Fibroblast of lung (primary cell): Measurements from ENCODE around the gene MAN1A1. TPM values are rescaled to one million over a fixed set of nuclear protein-coding genes. Genes with fewer than 3 reads are reported as not detected.

Experiments used
- DNase-seq, 2 donors: peaks; one replicate each; pipeline versions ENCODE4 v3.0.0 to v3.0.0-alpha.2; 2010; ENCODE audit warnings: low read depth in 2 of 2
- H2AFZ ChIP-seq: 2 replicates; pipeline ENCODE4 v1.5.1; 2012; ENCODE audit warnings: low read length, control low read depth, inconsistent platforms
- H3K27ac ChIP-seq: 2 replicates; pipeline ENCODE4 v1.5.1; 2011; ENCODE audit warnings: low read length, control low read depth; ENCODE audit not compliant: insufficient read depth
- H3K27me3 ChIP-seq: 2 replicates; pipeline ENCODE4 v1.5.1; 2011; ENCODE audit warnings: mild to moderate bottlenecking, low read length; ENCODE audit not compliant: control insufficient read depth, insufficient read depth
- H3K36me3 ChIP-seq: 2 replicates; pipeline ENCODE4 v1.5.1; 2011; ENCODE audit warnings: low read length; ENCODE audit not compliant: control insufficient read depth, insufficient read depth
- H3K4me1 ChIP-seq: 2 replicates; pipeline ENCODE4 v1.5.1; 2011; ENCODE audit warnings: low read length; ENCODE audit not compliant: control insufficient read depth, insufficient read depth; ENCODE audit errors: extremely low read depth
- H3K4me2 ChIP-seq: 2 replicates; pipeline ENCODE4 v1.5.1; 2011; ENCODE audit warnings: low read length, control low read depth; ENCODE audit not compliant: insufficient read depth; ENCODE audit errors: extremely low read depth
- H3K4me3 ChIP-seq, 4 experiments: fragments of 200-600 bp in 1 of 4; sonication (generic) in 1 of 4; replicated peaks in 1 of 4; 2 replicates each; pipeline ENCODE4 v1.5.1; 2011 to 2016; ENCODE audit warnings: low read length in 4 of 4, low read depth in 3 of 4, mild to moderate bottlenecking in 3 of 4, control low read depth in 2 of 4, inconsistent platforms in 1 of 4, mixed read lengths in 1 of 4; ENCODE audit not compliant: insufficient read depth in 1 of 4; ENCODE audit errors: control extremely low read depth in 1 of 4
- H3K79me2 ChIP-seq: 2 replicates; pipeline ENCODE4 v1.5.1; 2012; ENCODE audit warnings: mild to moderate bottlenecking, low read length, inconsistent platforms; ENCODE audit not compliant: control insufficient read depth, insufficient read depth
- H3K9ac ChIP-seq: 2 replicates; pipeline ENCODE4 v1.5.1; 2011; ENCODE audit warnings: mild to moderate bottlenecking, low read length, control low read depth; ENCODE audit not compliant: insufficient read depth
- H3K9me3 ChIP-seq: 2 replicates; pipeline ENCODE4 v1.5.1; 2012; ENCODE audit warnings: low read depth, low read length; ENCODE audit not compliant: control insufficient read depth, insufficient read depth
- H4K20me1 ChIP-seq: 2 replicates; pipeline ENCODE4 v1.5.1; 2011; ENCODE audit warnings: low read length; ENCODE audit not compliant: control insufficient read depth, insufficient read depth; ENCODE audit errors: extremely low read depth
- EZH2 ChIP-seq: IDR thresholded peaks from 2 replicates; pipeline ENCODE4 v1.5.1; 2012; ENCODE audit warnings: low read length, control low read depth, mild to moderate bottlenecking; ENCODE audit errors: missing control alignments
- polyA plus RNA-seq, 2 donors: library from polyadenylated mRNA; depleted of rRNA in 1 of 2; stranded (reverse) in 1 of 2; unstranded in 1 of 2; fragments of >200 nt; gene quantifications; 2 replicates each; pipeline ENCODE4 v1.2.1, GENCODE V29; 2011 to 2012; ENCODE audit warnings: missing spikeins in 1 of 2
- total RNA-seq: library from RNA; depleted of rRNA; stranded (reverse); fragments of >200 nt; gene quantifications from 2 replicates; pipeline ENCODE4 v1.2.1, GENCODE V29; 2014
- TF ChIP-seq, protein P1 (sequence below), 2 donors: IDR thresholded peaks in 1 of 2; conservative IDR thresholded peaks in 1 of 2; 1 replicate in 1 of 2; 2 replicates in 1 of 2; pipeline ENCODE4 v1.5.1; 2011 to 2012; ENCODE audit warnings: low read length in 2 of 2, control low read depth in 1 of 2, inconsistent platforms in 1 of 2, low read depth in 1 of 2, mild to moderate bottlenecking in 1 of 2

The MAN1A1 gene
- total and polyA plus RNA-seq, 2 donors (not counting 1 experiment from before 2014, with no cell fraction given), result 39.5 to 120 TPM

- no peak overlapping the region for H2AFZ ChIP-seq
- no peak for DNase-seq
- H3K79me2 ChIP-seq, result no peaks in the 10 kb centered on the region
- no peaks in the 10 kb centered on the region for H4K20me1 ChIP-seq
- H3K4me3 ChIP-seq, result no peak overlapping the region
- no peak overlapping the region for H3K27ac ChIP-seq
- H3K36me3 ChIP-seq, result peaks cover 2% of the 10 kb centered on the region
- H3K9me3 ChIP-seq, result no peaks in the 10 kb centered on the region
- H3K4me2 ChIP-seq, result no peak overlapping the region
- H3K27me3 ChIP-seq, result no peaks in the 10 kb centered on the region
- no peaks in the 10 kb centered on the region for H3K4me1 ChIP-seq
- no peak overlapping the region for H3K9ac ChIP-seq
- no peak for TF ChIP-seq EZH2
- TF ChIP-seq, protein P1, sequence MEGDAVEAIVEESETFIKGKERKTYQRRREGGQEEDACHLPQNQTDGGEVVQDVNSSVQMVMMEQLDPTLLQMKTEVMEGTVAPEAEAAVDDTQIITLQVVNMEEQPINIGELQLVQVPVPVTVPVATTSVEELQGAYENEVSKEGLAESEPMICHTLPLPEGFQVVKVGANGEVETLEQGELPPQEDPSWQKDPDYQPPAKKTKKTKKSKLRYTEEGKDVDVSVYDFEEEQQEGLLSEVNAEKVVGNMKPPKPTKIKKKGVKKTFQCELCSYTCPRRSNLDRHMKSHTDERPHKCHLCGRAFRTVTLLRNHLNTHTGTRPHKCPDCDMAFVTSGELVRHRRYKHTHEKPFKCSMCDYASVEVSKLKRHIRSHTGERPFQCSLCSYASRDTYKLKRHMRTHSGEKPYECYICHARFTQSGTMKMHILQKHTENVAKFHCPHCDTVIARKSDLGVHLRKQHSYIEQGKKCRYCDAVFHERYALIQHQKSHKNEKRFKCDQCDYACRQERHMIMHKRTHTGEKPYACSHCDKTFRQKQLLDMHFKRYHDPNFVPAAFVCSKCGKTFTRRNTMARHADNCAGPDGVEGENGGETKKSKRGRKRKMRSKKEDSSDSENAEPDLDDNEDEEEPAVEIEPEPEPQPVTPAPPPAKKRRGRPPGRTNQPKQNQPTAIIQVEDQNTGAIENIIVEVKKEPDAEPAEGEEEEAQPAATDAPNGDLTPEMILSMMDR (conservative IDR thresholded peaks at IDR 0.05 in 1 of 2, IDR thresholded peaks at IDR 0.05 in 1 of 2; ENCODE audit: low read depth in 1 of 2, low read length in 2 of 2), result no peak
Observed at GRCh38 chr6:119195204-119195603, 154.4 kb downstream of the MAN1A1 start.

GRCh38 chr6:119193707-119194106 lies 155.9 kb downstream of the MAN1A1 start:
- no peak for DNase-seq

DNA sequence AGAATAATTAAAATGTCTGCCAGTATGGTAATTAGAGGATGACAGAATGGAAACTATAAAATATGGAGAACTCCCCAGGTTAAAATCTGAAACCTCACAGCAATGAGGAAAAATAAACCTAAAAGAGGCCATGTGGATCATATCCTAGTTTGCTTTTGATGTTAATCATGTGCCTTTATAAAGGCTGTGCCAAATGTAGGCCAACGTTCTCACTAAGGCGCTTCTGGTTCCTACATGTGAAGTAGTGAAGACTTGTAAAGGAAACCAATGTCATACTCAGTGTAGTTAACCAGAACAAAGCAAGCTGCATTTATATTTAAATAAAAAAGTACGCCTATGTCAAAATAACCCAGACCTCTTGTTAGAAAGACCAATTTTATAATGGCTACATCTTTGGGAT lies 157.4 kb downstream of the MAN1A1 start:
- Histone ChIP-seq H3K79me2 (no peaks in the 10 kb centered on the region), H4K20me1 (no peaks in the 10 kb centered on the region), H3K27ac (no peak overlapping the region), H2AFZ (no peak overlapping the region), H3K9ac (no peak overlapping the region), H3K4me2 (no peak overlapping the region), H3K36me3 (peaks cover 2% of the 10 kb centered on the region), H3K27me3 (no peaks in the 10 kb centered on the region), H3K4me1 (no peaks in the 10 kb centered on the region), H3K9me3 (no peaks in the 10 kb centered on the region), H3K4me3 (no peak overlapping the region)
- TF ChIP-seq, protein P1 (conservative IDR thresholded peaks at IDR 0.05 in 1 of 2, IDR thresholded peaks at IDR 0.05 in 1 of 2; ENCODE audit: low read depth in 1 of 2, low read length in 2 of 2), result no peak
- TF ChIP-seq EZH2, result no peak
- no peak for DNase-seq

More at GRCh38 chr6:119193707-119194106, 155.9 kb downstream of the MAN1A1 start:
- H3K9me3 ChIP-seq, result no peaks in the 10 kb centered on the region
- TF ChIP-seq, protein P1 (conservative IDR thresholded peaks at IDR 0.05 in 1 of 2, IDR thresholded peaks at IDR 0.05 in 1 of 2; ENCODE audit: low read depth in 1 of 2, low read length in 2 of 2), result no peak
- no peak for TF ChIP-seq EZH2
- no peak overlapping the region for H3K4me2 ChIP-seq
- H3K4me1 ChIP-seq, result no peaks in the 10 kb centered on the region
- H2AFZ ChIP-seq, result no peak overlapping the region
- H3K79me2 ChIP-seq, result no peaks in the 10 kb centered on the region
- no peaks in the 10 kb centered on the region for H4K20me1 ChIP-seq
- peaks cover 2% of the 10 kb centered on the region for H3K36me3 ChIP-seq
- H3K27ac ChIP-seq, result no peak overlapping the region
- H3K9ac ChIP-seq, result no peak overlapping the region
- H3K27me3 ChIP-seq, result no peaks in the 10 kb centered on the region
- no peak overlapping the region for H3K4me3 ChIP-seq
